Bronchial epithelial cell (primary cell): ENCODE data around the gene TMCC1. TPM values are rescaled to one million over a fixed set of nuclear protein-coding genes. Genes with fewer than 3 reads are reported as not detected.

Experiments used
- DNase-seq: peaks from one replicate; pipeline ENCODE4 v3.0.0-alpha.2; 2010; ENCODE audit warnings: low read depth
- FAIRE-seq: peaks from 2 replicates; lab custom pipeline; 2011; peaks lifted over from hg19 to GRCh38; lab: Jason Lieb, UNC
- H3K27me3 ChIP-seq: 2 replicates; pipeline ENCODE4 v1.5.1; 2011; ENCODE audit warnings: low read length; ENCODE audit not compliant: control insufficient read depth, insufficient read depth
- H3K36me3 ChIP-seq: 2 replicates; pipeline ENCODE4 v1.5.1; 2011; ENCODE audit warnings: low read length; ENCODE audit not compliant: control insufficient read depth, insufficient read depth
- H3K4me3 ChIP-seq: 2 replicates; pipeline ENCODE4 v1.5.1; 2011; ENCODE audit warnings: mild to moderate bottlenecking, low read depth, low read length, control low read depth
- CTCF ChIP-seq: IDR thresholded peaks from 2 replicates; pipeline ENCODE4 v1.5.1; 2011; ENCODE audit warnings: mild to moderate bottlenecking, moderate library complexity, low read length, control low read depth, inconsistent platforms; ENCODE audit not compliant: insufficient read depth, severe bottlenecking
- total RNA-seq: library from RNA; depleted of rRNA; stranded (reverse); fragments of >200 nt; gene quantifications from 2 replicates; pipeline ENCODE4 v1.2.1, GENCODE V29; 2014

TMCC1 gene
- total RNA-seq, 1 donor from 2014 or later, result 18.2 TPM

DNA sequence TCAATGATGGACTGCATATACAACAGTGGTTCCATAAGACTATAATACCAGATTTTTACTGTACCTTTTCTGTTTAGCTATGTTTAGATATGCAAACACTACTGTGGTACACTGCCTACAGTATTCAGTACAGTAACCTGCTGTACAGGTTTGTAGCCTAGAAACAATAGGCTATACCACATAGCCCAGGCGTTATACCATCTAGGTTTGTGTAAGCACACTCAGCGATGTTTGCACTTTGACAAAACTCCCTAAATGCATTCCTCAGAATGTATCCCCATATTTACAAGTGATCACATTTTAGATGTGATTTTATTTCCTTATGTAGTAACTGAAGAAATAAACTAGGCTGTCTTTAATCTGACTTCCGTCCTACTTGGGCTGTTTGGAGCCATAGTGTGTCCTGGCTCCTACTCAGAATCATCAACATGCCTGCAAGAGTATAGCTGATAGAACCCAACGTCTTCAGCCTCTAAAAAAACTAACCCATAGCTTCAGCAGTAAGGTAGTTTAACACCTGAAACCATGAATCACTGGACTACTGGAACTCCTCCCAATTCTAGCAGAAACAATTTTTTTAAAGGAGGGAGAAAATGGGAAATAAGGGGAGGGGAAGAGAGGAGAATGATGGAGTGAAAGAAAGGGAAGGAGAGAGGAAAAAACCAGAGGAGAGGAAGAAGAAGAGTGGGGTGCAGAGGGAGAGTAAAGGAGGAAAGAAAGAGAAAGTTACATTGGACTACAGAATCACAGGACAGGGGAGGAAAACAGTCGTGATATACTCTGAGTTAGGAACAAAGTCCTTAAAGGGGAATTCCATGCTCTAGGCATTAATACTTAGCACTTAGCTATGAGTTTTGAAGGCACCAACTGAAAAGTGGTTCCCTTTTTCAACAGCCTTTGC is 219.4 kb downstream of the TMCC1 start:
- Histone ChIP-seq H3K36me3 (peaks cover 5% of the 10 kb centered on the region), H3K27me3 (no peaks in the 10 kb centered on the region), H3K4me3 (no peak overlapping the region)
- no peak for FAIRE-seq
- DNase-seq, result peak; percentile 58
- TF ChIP-seq CTCF, result no peak

- Histone ChIP-seq H3K36me3 (peaks cover 5% of the 10 kb centered on the region), H3K27me3 (no peaks in the 10 kb centered on the region), H3K4me3 (no peak overlapping the region)
- FAIRE-seq (no peak), DNase-seq (no peak)
- TF ChIP-seq CTCF, result no peak
Measured at GRCh38 chr3:129673012-129673411, 220.5 kb downstream of the TMCC1 start.

GRCh38 chr3:129672412-129672811 is 221.1 kb downstream of the TMCC1 start:
- Histone ChIP-seq H3K27me3 (no peaks in the 10 kb centered on the region), H3K36me3 (peaks cover 5% of the 10 kb centered on the region), H3K4me3 (no peak overlapping the region)
- FAIRE-seq (no peak), DNase-seq (no peak)
- TF ChIP-seq CTCF, result no peak

- no peak for TF ChIP-seq CTCF
- no peak overlapping the region for H3K4me3 ChIP-seq
- peak; percentile 74 for DNase-seq
- H3K27me3 ChIP-seq, result no peaks in the 10 kb centered on the region
- H3K36me3 ChIP-seq, result peaks cover 1% of the 10 kb centered on the region
- no peak for FAIRE-seq
Measured at GRCh38 chr3:129665024-129665768, 228.3 kb downstream of the TMCC1 start.

- no peak for TF ChIP-seq CTCF
- FAIRE-seq, result no peak
Measured at GRCh38 chr3:129663930-129664646, 229.4 kb downstream of the TMCC1 start.

More at GRCh38 chr3:129663930-129664646, 229.4 kb downstream of the TMCC1 start:
- Histone ChIP-seq H3K4me3 (no peak overlapping the region), H3K36me3 (no peaks in the 10 kb centered on the region), H3K27me3 (no peaks in the 10 kb centered on the region)
- peak; percentile 43 for DNase-seq
